Activated naive CD8-positive, alpha-beta T cell treated with anti-CD3 and anti-CD28 coated beads for 36 hours (primary cell): ENCODE data around the gene ZFP57. TPM values are rescaled to one million over a fixed set of nuclear protein-coding genes. Genes with fewer than 3 reads are reported as not detected.
"Not testable (repeated sequence)": the region's sequence is repeated elsewhere in the genome, so short reads cannot be mapped to it uniquely, and the experiment has no call there.

Source experiments
- DNase-seq: peaks from one replicate; pipeline ENCODE4 v3.0.0; 2021
- H3K27ac Mint-ChIP-seq: one replicate; pipeline ENCODE4 v1.8.0; 2022; ENCODE audit warnings: mild to moderate bottlenecking, moderate library complexity, mixed read lengths
- H3K27me3 Mint-ChIP-seq: one replicate; pipeline ENCODE4 v1.8.0; 2022; ENCODE audit warnings: mild to moderate bottlenecking, mixed read lengths
- H3K36me3 Mint-ChIP-seq: one replicate; pipeline ENCODE4 v1.8.0; 2021; ENCODE audit warnings: mild to moderate bottlenecking, mixed read lengths
- H3K4me1 Mint-ChIP-seq: one replicate; pipeline ENCODE4 v1.8.0; 2021; ENCODE audit warnings: mixed read lengths
- H3K4me3 Mint-ChIP-seq: one replicate; pipeline ENCODE4 v1.8.0; 2022; ENCODE audit warnings: mild to moderate bottlenecking, moderate library complexity, mixed read lengths
- H3K9me3 Mint-ChIP-seq: one replicate; pipeline ENCODE4 v1.8.0; 2022; ENCODE audit warnings: mixed read lengths
- total RNA-seq, 2 experiments: library from RNA; stranded (reverse); gene quantifications; one replicate each; pipeline ENCODE4 v1.2.3, GENCODE V29; 2021

The ZFP57 gene
- total RNA-seq, 2 experiments from 2014 or later: 10.6 to 11.5 TPM

DNA sequence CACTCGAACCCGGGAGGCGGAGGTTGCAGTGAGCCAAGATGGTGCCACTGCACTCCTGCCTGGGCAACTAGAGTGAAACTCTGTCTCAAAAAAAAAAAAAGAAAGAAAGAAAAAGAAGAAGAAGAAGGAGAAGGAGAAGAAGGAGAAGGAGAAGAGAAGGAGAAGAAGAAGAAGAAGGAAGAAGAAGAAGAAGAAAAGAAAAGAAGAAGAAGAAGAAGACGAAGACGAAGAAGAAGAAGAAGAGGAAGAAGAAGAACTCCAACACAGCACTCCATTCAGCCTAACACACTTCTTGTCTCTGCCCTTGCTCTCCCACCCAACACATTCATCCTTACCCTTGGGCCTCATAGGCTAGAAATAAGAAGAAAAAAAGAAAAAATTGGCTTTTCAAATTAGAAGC is 6.9 kb downstream of the ZFP57 start:
- Mint-ChIP-seq H3K4me1 (peaks cover 17% of the 10 kb centered on the region), H3K9me3 (no peaks in the 10 kb centered on the region), H3K27ac (no peak overlapping the region), H3K36me3 (peaks cover 27% of the 10 kb centered on the region), H3K27me3 (peaks cover 6% of the 10 kb centered on the region), H3K4me3 (no peak overlapping the region)
- no peak for DNase-seq

DNA sequence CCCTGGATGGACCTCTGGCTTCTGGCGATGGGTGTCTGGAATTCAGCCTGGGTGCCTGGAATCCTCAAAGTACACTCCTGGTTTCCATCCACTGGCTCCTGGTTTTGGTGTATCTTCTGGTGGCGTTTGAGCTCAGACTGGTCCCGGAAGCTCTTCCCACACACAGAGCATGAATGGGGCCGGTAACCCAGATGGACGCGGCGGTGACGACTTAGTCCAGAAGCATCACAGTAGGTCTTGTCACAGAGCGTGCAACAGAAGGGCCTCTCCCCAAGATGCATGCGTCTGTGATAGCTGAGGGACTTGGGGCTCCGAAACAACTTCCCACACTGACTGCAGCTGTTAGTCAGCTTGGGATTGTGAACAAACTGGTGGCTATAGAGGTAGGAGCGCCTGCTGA is 7.8 kb downstream of the ZFP57 start:
- Mint-ChIP-seq H3K9me3 (no peaks in the 10 kb centered on the region), H3K27me3 (peaks cover 6% of the 10 kb centered on the region), H3K36me3 (peaks cover 27% of the 10 kb centered on the region), H3K4me3 (no peak overlapping the region), H3K27ac (no peak overlapping the region), H3K4me1 (peaks cover 13% of the 10 kb centered on the region)
- no peak for DNase-seq

DNA sequence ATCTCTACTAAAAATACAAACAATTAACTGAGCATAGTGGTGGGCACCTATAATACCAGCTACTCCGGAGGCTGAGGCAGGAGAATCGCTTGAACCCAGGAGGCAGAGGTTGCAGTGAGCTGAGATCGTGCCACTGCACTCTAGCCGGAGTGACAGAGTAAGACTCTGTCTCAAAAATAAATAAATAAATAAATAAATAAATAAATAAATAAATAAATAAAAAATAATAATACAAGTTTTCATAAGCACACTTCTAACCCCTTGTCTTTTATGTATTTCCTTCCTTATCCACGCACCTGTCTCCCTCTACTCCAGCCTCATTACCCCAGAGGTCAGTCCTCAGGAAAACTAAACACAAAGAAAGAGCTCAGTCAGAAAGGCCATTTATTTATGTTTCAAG is 8.8 kb downstream of the ZFP57 start:
- H3K36me3 Mint-ChIP-seq: peaks cover 27% of the 10 kb centered on the region
- not testable (repeated sequence) for H3K9me3 Mint-ChIP-seq, DNase-seq, H3K4me3 Mint-ChIP-seq, H3K27ac Mint-ChIP-seq, H3K4me1 Mint-ChIP-seq, H3K27me3 Mint-ChIP-seq

DNA sequence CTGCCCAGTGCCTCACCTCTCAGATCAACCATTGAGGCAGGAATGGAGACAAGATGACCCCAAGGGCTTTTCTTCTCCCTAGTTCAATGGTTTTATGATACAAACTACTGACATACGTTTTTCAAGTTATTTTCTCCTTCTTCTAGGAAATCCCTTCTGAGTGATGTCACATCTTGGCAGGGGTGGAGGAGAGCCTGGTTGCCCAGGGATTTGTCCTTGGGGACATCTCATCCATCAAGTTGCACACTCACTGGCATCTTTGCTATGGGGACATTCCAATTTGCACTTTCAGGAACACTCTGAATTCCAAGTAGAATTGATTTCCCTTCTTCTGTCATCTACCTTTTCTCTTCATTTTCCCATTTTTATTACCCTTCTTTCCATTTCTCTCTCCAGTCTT is 9.9 kb downstream of the ZFP57 start:
- H3K4me1 Mint-ChIP-seq: no peaks in the 10 kb centered on the region
- H3K36me3 Mint-ChIP-seq: peaks cover 23% of the 10 kb centered on the region
- no peak overlapping the region for H3K27ac Mint-ChIP-seq
- H3K4me3 Mint-ChIP-seq: no peak overlapping the region
- peaks cover 6% of the 10 kb centered on the region for H3K27me3 Mint-ChIP-seq
- H3K9me3 Mint-ChIP-seq: no peaks in the 10 kb centered on the region
- DNase-seq: no peak

DNA sequence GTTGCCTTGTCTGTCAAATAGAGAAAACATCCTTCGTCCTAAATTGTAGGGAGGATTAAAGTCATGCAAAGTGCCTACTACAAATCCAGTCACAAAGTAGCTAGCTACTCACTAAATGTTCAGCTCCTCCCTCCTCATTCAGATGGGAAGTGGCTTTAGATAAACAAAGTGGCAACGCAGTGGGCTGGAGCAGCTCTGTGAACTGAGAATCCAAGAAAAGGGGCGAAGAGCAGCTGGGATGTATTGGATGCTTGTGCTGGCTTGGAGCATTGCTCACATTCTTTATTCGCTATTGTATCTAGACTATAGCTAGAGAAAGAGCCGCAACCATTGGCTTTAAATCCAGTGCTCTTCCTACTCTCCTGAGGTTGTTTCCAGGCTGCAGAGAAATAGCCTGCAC is 13.8 kb downstream of the ZFP57 start:
- H3K36me3 Mint-ChIP-seq: peaks cover 3% of the 10 kb centered on the region
- peaks cover 9% of the 10 kb centered on the region for H3K27me3 Mint-ChIP-seq
- H3K9me3 Mint-ChIP-seq: no peaks in the 10 kb centered on the region
- no peaks in the 10 kb centered on the region for H3K4me1 Mint-ChIP-seq
- H3K27ac Mint-ChIP-seq: no peak overlapping the region
- no peak for DNase-seq
- H3K4me3 Mint-ChIP-seq: no peak overlapping the region

DNA sequence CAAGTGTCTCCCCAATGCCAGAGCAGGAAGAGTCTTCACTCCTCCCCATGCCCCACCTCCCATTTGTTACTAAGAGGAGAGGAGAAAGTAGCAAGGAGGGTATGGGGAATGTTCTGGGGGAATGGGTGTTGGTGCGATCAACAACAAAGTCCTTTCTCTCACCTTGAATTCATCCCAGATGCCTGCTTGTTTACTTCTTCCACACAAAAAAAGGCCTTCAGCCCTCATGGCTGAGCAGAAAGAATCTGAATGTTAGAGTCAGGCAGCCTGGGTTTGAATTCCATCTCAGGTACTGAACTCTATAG is 14.2 kb downstream of the ZFP57 start:
- no peaks in the 10 kb centered on the region for H3K9me3 Mint-ChIP-seq
- no peaks in the 10 kb centered on the region for H3K4me1 Mint-ChIP-seq

DNA sequence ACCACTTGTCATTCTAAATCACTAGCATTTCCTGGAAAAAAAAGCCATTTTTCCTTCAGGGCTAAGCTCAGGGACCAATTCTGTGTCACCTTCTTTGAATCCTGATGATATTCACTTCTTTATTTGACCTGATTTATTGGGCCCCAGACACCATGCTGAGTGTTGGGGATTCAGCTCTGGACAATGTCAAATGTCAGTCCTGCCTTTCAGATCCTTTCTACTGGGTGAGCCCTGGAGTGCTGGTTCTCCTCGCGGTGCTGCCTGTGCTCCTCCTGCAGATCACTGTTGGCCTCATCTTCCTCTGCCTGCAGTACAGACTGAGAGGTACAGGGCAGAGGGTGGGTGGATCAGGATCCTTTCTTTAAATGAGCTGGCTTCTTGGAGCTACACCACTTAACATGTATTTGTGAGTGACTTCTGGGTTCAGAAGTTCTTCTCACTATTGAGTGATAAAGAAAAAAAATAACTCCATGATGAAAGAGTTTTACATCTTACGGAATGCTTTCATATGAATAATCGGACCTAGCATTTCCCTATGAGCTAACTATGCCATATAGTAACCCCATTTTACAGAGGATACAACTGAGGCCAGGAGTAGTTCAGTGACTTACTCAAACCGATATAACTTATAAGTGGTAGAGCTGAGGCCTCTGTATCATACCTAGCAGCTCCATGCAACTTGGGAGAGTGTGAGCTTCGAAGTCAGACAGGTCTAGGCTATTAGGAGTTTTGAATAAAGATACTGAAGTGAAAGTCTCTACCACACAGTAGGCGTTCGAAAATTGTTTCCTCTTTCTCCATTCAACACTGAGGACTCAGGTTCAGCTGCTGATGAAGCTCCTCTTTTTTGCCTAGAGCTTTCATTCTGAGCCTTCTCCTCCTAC is 14.8 kb downstream of the ZFP57 start:
- Mint-ChIP-seq H3K9me3 (no peaks in the 10 kb centered on the region), H3K4me3 (no peak overlapping the region), H3K27me3 (peaks cover 17% of the 10 kb centered on the region), H3K4me1 (no peaks in the 10 kb centered on the region), H3K27ac (no peak overlapping the region), H3K36me3 (peaks cover 3% of the 10 kb centered on the region)
- DNase-seq: no peak

More for the DNA sequence above, 14.2 kb downstream of the ZFP57 start:
- H3K4me3 Mint-ChIP-seq: no peak overlapping the region
- H3K36me3 Mint-ChIP-seq: peaks cover 3% of the 10 kb centered on the region
- H3K27me3 Mint-ChIP-seq: peaks cover 13% of the 10 kb centered on the region
- DNase-seq: no peak
- H3K27ac Mint-ChIP-seq: no peak overlapping the region

DNA sequence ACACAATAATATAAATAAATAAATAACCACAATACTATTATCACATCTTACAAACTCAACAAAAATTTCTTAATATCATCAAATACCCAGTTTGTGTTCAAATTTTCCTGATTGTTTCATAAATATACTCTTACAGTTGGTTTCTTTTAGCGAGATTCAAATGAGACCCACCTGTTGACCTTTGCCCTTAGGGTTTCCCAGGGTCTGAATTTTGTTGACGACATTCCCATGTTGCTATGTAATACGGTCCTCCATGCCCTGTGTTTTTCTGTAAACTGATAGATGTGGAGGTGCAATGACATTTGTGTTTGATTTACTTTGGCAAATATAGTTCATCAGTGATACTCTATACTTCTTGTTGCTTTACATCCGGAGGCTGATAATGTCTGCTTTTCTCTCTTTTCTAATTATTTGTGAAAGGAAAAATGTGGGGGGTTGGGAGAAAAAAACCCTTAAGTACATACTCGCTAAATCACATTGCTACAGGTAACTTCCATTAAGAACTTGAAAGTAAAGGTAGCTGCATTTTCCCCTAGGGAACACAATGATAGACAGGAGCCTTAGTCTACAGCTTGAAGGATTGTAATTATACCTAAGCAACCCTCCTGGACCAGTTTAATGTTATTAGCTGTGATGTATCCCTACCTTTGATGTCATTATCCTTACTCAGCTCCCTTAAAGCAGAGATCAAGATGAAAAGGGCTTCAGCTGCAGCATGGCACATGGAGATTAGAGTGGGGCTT is 17.5 kb downstream of the ZFP57 start:
- peaks cover 18% of the 10 kb centered on the region for H3K27me3 Mint-ChIP-seq
- no peak overlapping the region for H3K4me3 Mint-ChIP-seq
- no peak overlapping the region for H3K27ac Mint-ChIP-seq
- H3K9me3 Mint-ChIP-seq: no peaks in the 10 kb centered on the region
- no peak for DNase-seq
- H3K4me1 Mint-ChIP-seq: no peaks in the 10 kb centered on the region
- H3K36me3 Mint-ChIP-seq: no peaks in the 10 kb centered on the region

DNA sequence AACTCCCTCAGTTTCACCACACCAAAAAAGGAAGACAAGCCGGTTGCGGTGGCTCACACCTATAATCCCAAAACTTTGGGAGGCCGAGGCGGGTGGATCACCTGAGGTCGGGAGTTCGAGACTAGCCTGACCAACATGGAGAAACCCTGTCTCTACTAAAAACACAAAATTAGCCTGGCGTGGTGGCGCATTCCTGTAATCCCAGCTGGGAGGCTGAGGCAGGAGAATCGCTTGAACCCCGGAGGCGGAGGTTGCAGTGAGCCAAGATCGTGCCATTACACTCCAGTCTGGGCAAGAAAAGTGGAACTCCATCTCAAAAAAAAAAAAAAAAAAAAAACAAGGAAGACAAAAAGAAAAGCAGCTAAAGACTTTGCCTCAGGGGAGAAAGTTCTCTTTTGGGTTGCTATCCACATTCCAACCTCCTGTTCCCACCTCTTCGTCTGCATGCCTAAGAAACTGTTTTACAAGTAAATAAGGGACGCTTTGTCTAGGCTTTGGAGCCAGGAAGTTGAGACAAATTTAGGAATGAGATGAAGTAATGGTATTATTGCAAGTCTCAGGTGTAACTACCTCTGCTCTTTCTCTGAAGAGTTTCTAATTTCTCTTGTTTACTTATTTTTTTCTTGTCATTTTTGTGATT is 19.3 kb downstream of the ZFP57 start:
- peaks cover 24% of the 10 kb centered on the region for H3K27me3 Mint-ChIP-seq
- H3K36me3 Mint-ChIP-seq, H3K4me3 Mint-ChIP-seq, H3K27ac Mint-ChIP-seq, H3K9me3 Mint-ChIP-seq, H3K4me1 Mint-ChIP-seq, DNase-seq: not testable (repeated sequence)

DNA sequence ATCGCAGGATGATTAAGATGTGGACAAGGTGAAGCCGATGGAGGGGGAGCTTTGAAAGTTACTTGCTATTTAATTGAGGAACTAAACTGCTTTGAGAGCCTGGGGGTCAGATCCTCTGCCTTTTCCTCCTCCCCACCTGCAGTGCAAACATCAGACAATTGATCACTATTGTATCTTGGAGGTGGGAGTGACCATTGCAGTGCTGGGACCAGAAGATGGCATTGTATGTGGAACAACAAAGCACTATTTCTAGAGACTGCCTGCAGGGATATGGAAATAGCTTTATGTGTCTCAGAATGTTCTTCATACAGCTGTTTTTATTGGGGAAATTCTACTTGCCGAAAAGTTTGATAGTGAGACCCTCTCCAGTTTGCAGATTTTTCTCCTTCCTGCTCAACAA is 19.9 kb downstream of the ZFP57 start:
- Mint-ChIP-seq H3K27me3 (peaks cover 24% of the 10 kb centered on the region), H3K4me1 (no peaks in the 10 kb centered on the region), H3K9me3 (no peaks in the 10 kb centered on the region), H3K36me3 (no peaks in the 10 kb centered on the region), H3K27ac (no peak overlapping the region), H3K4me3 (no peak overlapping the region)
- no peak for DNase-seq

DNA sequence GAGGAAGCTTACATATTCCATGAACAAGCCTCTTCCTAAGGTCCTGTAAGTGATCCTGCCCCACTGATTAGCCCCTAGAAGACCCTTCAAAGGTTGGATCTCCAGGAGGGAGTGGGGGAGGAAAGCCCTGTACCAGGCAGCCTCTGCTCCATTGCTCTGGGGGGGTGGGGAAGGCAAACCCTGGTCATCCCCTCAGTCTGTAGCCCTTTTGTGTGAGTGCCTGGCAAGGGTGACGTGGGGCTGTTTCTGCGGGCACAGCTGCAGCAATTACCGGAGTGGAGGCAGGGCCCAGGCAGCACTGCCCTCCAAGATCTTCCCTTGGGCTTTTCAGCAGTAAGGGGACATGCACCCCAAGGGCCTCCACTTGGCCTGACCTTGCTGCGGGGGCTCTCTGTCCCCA is 24.2 kb downstream of the ZFP57 start, which contains the start of gene MOG:
MOG (plus strand) TSS at position 295 of the 400 bp plus-strand sequence. CDS start 118 bp downstream, outside the sequence.
- H3K4me3 Mint-ChIP-seq: no peak within 1 kb of the TSS
- peaks cover 24% of the 10 kb centered on the region for H3K27me3 Mint-ChIP-seq
- H3K9me3 Mint-ChIP-seq: no peaks in the 10 kb centered on the region
- DNase-seq: no peak
- no peak within 1 kb of the TSS for H3K27ac Mint-ChIP-seq
- H3K36me3 Mint-ChIP-seq: no peaks in the 10 kb centered on the region
- peaks cover 1% of the 10 kb centered on the region for H3K4me1 Mint-ChIP-seq

DNA sequence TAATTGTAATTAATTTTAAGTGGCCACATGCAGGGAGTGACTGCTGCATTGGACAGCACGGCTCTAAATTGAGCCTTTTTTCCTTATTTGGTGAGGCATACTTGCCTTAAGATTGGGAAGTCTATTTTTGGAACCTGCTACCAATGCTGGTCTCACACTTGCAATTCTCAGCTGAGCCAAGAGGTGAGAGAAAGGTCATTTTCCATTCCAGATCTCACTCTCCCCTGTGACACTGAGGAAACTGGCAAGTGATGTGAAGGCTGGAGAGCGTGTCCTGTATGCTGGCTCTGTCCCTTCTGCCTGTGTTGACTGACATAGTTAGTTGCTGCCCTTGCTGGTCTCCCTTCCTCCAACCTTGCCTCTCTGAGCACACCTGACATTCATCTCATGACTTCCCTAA is 24.8 kb downstream of the ZFP57 start:
- Mint-ChIP-seq H3K4me1 (peaks cover 1% of the 10 kb centered on the region), H3K27me3 (peaks cover 20% of the 10 kb centered on the region), H3K27ac (no peak overlapping the region), H3K36me3 (no peaks in the 10 kb centered on the region), H3K4me3 (no peak overlapping the region), H3K9me3 (no peaks in the 10 kb centered on the region)
- no peak for DNase-seq

DNA sequence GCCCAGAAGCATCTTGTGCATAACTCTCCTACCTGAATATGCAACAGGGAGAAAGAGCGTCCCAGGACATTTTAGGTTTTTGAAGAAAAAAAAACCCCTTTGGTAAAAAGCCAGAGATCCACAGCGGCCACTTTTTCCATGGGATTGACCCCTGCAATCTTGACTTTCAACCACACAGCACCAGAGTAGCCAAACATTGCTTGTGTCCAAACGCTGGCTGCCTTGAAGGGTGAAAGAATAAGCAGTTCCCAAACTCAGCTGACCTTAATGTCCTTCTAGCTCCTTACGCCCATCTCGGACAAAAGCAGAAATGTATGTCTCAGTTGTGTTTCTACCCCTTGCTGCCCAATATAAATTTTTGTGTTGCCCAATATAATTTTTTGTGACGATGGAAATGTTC is 25.3 kb downstream of the ZFP57 start:
- H3K27me3 Mint-ChIP-seq: peaks cover 19% of the 10 kb centered on the region
- H3K4me1 Mint-ChIP-seq: peaks cover 1% of the 10 kb centered on the region
- H3K36me3 Mint-ChIP-seq: no peaks in the 10 kb centered on the region
- H3K4me3 Mint-ChIP-seq: no peak overlapping the region
- no peaks in the 10 kb centered on the region for H3K9me3 Mint-ChIP-seq
- no peak for DNase-seq
- no peak overlapping the region for H3K27ac Mint-ChIP-seq

DNA sequence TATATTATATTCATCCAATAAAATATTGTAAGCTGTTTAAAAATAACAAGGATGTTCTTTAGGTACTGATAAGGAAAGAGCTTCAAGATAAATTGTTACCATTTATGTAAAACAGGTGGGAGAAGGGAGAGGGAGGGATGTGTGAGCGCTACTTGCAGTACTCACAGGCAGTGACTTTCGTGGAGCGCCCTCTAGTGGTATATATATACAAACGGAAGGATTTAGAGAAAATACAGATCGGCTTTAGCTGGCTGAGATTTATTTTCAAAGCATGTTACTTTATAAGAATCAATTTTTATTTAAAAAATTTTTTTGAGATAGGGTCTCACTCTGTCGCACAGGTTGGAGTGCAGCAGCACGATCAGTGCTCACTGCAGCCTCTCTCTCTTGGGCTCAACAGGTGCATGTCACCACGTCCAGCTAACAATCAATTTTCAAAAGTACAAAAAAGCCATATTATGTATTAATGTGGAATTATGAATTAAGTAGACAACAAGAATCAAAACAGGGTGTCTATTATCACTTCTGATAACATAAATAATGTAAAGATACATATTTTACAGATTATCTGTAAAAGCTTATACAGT is 27.4 kb downstream of the ZFP57 start:
- Mint-ChIP-seq H3K4me1 (peaks cover 3% of the 10 kb centered on the region), H3K27ac (no peak overlapping the region)
- no peak for DNase-seq

DNA sequence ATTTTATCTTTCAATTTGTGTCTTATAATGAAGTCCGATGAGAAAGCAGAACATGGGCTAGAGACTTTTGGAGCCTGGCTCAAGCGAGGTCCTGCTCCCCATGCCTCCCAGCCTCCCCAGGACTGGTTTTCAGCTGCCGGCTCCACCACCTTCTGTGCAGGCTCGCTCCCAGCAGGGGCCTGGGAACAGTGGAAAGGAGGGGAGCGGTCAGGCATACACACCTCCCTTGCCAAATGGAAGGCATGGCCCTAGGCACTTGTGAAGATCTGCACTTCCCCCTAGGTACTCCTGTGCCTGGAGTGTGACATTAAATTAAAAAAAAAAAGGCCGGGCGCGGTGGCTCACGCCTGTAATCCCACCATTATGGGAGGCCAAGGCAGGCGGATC is 28.8 kb downstream of the ZFP57 start:
- Mint-ChIP-seq H3K4me3 (no peak overlapping the region), H3K36me3 (no peaks in the 10 kb centered on the region), H3K9me3 (no peaks in the 10 kb centered on the region), H3K27ac (no peak overlapping the region), H3K4me1 (peaks cover 3% of the 10 kb centered on the region), H3K27me3 (peaks cover 8% of the 10 kb centered on the region)
- DNase-seq: no peak

More for the DNA sequence above, 27.4 kb downstream of the ZFP57 start:
- Mint-ChIP-seq H3K36me3 (no peaks in the 10 kb centered on the region), H3K4me3 (no peak overlapping the region), H3K9me3 (no peaks in the 10 kb centered on the region), H3K27me3 (peaks cover 13% of the 10 kb centered on the region)
